Hepatic stellate cell (primary cell): ENCODE data around the gene C14orf39.
"Not testable (repeated sequence)": the region's sequence is repeated elsewhere in the genome, so short reads cannot be mapped to it uniquely, and the experiment has no call there.

Experiments used
- DNase-seq: peaks from one replicate; pipeline ENCODE4 v3.0.0; 2011; ENCODE audit warnings: low spot score

C14orf39 gene

GRCh38 chr14:60495946-60496345, 10.1 kb upstream of the C14orf39 start:
- no peak for DNase-seq

DNA sequence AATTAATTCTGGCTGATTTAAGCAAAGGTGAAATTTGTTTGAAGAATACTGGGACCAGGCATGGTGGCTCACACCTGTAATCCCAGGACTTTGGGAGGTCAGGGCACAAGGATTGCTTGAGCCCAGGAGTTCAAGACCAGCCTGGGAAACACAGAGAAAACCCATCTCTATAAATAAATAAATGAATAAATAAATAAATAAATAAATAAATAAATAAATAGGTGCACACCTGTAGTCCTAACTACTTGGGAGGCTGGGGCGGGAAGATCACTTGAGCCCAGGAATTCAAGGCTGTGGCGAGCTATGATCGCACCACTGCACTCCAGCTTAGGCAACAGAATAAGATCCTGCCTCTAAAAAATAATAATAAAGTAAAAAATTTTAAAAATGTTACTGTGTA, 4.4 kb upstream of the C14orf39 start:
- DNase-seq = no peak

DNA sequence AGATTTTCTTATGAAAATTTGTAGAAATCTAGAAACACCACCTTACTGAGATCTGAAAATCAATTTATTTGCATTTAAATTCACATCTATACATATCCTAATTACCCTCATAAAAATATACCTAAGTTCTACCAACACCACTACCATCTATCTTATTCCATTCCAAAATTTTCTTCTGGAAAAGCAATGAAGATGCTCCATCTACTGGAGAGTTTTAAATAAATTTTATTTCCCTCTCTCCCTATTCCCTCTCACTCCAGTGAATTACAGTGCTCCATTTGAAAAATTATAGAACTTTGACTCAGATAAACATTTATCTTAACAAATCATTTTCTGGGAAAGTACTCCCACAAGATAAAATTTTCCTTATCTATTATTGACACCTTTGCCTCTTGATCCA, 2.3 kb upstream of the C14orf39 start:
- DNase-seq = no peak

DNA sequence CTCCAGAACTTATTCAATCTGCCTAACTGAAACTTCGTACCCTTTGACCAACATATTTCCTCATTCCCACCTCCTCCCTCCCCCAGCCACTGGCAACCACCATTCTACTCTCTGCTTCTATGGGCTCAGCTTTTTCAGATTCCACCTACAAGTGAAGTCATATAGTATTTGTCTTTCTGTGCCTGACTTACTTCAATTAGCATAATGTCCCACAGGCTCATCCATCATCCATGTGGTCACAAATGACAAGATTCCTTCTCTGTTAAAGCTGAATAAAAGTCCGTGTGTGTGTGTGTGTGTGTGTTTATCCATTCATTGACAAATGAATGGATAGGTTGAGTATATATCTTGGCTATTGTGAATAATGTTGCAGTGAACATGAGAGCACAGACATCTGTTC, 1.3 kb upstream of the C14orf39 start:
- no peak for DNase-seq

DNA sequence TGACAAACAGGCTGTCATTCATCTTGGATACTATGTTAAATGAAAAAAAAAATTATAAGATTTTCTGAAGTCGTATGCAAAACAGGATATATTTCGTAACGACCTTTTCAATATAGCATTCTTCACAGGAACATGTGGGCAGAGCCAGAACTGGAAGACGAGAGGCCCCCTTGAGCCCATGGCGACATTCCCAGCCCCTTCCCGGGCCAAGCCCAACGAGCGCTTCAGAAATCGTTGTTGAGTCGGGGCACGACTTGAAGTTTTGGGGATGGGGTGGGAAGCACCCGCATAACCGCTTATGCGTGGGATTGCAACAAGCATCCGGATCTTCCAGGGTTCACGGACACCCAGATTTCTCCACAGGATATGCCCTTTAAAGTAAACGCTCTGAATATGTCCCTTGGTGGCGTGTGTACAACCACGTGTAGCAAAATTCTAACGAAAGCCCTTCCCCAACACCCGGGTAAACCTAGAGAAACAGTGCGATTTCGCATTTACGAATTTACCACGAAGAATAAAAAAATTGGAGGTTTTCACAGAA, 736 bp downstream of the C14orf39 start:
- no peak for DNase-seq

DNA sequence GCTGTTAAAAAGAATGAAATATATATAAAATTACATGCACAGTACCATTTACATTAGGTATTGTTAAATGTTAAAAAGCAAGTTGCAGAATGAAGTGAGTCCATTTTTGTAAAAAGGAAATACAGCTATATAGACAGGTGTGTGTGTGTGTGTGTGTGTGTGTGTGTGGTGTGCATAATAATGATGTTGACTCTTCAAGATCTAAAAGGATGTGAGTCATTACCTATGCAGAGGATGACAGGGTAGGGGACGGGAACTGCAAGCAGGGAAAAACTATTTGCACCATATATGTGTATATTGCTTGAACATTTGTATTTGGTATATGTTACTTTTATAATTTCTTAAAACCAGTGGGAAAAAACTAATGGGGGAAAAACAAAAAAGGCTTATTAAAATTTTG, 3.1 kb downstream of the C14orf39 start:
- DNase-seq = no peak

DNA sequence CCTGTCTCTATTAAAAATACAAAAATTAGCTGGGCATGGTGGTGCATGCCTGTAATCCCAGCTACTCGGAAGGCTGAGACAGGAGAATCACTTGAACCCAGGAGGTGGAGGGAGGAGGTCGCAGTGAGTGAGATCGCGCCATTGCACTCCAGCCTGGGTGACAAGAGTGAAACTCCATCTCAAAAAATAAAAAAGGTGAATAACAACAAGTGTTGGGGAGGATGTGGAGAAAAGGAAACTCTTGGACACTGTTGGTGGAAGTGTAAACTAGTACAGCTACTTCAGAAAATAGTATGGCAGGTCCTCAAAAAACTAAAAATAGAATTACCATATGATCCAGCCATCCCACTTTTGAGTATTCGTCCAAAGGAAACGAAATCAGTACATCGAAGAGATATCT, 5.6 kb downstream of the C14orf39 start:
- DNase-seq = not testable (repeated sequence)

- DNase-seq = no peak
These were observed 30.0 kb downstream of the C14orf39 start for GRCh38 chr14:60455875-60456274.

- no peak for DNase-seq
These were observed 55.6 kb downstream of the C14orf39 start for GRCh38 chr14:60430276-60430675.

GRCh38 chr14:60420050-60420449, 65.8 kb downstream of the C14orf39 start:
- no peak for DNase-seq

DNA sequence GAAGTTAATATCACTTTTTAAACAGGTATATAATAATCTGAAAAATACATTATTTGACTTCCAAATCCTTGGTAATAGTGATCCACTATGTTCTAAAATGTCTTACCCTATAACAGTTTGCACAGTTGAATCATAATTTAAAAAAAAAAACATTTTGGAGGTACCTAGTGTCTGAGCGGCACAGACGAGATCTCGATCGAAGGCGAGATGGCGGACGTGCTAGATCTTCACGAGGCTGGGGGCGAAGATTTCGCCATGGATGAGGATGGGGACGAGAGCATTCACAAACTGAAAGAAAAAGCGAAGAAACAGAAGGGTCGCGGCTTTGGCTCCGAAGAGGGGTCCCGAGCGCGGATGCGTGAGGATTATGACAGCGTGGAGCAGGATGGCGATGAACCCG, 88.3 kb downstream of the C14orf39 start:
- DNase-seq = not testable (repeated sequence)

DNA sequence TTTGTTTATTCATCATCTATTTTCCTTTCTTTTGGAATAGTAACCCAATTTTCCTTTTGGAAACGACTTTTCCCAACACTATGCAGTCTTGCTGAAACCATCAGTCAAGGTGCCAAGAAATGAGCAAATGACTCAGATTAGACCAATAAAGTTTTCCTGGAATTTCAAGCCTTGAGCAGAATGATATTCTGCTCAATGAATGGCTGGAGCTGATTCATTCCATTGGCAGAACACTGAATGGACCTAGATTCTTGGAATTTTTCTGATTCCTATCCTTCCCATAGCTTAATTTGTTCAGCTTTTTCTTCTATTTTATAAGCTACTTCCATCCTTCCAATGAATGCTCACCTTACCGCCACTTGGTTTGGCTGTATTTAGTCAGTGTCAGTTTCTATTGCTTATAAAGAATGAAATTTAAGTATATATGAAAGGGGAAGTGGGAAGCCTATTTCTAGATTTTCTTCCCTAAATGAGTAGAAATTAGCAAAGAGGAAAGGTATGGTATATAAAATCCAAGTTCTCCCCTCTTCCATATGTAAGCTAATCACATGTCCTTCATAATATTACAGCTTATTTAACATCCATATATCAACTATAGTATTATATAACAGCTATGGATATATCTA, 89.0 kb downstream of the C14orf39 start:
- no peak for DNase-seq
